ENCODE results near the gene SERINC5.
"Not testable (repeated sequence)": the region's sequence is repeated elsewhere in the genome, so short reads cannot be mapped to it uniquely, and the experiment has no call there.

DNA sequence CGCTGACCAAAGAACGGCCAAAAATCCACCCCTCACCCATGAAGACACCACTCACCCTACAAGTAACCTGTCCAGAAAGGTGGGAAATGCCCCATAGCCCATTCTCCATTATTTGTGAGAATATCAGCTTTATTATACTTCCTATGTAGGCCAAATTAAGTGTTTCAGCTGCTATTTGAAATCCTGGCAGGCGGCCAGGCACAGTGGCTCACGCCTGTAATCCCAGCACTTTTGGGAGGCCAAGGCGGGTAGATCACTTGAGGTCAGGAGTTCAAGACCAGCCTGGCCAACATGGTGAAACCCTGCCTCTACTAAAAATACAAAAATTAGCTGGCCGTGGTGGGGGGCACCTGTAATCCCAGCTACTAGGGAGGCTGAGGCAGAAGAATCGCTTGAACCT, 54.1 kb downstream of the SERINC5 start:
- TF ChIP-seq FOXM1 (IDR thresholded peaks at IDR 0.05; ENCODE audit: borderline replicate concordance); PKNOX1 (IDR thresholded peaks at IDR 0.05); SP1 (IDR thresholded peaks at IDR 0.05); NFRKB (IDR thresholded peaks at IDR 0.05); FOXA1 (IDR thresholded peaks at IDR 0.05); ZNF384 (IDR thresholded peaks at IDR 0.05); HDGF (IDR thresholded peaks at IDR 0.05; ENCODE audit: borderline replicate concordance); FOXK2 (IDR thresholded peaks at IDR 0.05); TARDBP (IDR thresholded peaks at IDR 0.05); CTBP1 (IDR thresholded peaks at IDR 0.05; ENCODE audit: borderline replicate concordance); ARNT (IDR thresholded peaks at IDR 0.05); ELF4 (IDR thresholded peaks at IDR 0.05): not testable (repeated sequence)

Measured in HEK293T (cell line).